BE2C (cell line): ENCODE results near the gene GJB4. TPM values are rescaled to one million over a fixed set of nuclear protein-coding genes. Genes with fewer than 3 reads are reported as not detected.

Experiments used
- DNase-seq: peaks from one replicate; pipeline ENCODE4 v3.0.0-alpha.2; 2020
- H3K27me3 ChIP-seq: fragments of 250-450 bp; sonication (Bioruptor Pico); 2 replicates; pipeline ENCODE4 v1.5.1; 2020; ENCODE audit warnings: mild to moderate bottlenecking
- H3K36me3 ChIP-seq: fragments of 250-450 bp; sonication (Bioruptor Pico); 2 replicates; pipeline ENCODE4 v1.5.1; 2020; ENCODE audit warnings: mild to moderate bottlenecking
- H3K4me1 ChIP-seq: fragments of 250-450 bp; sonication (Bioruptor Pico); 2 replicates; pipeline ENCODE4 v1.5.1; 2020
- H3K4me3 ChIP-seq: 2 replicates; pipeline ENCODE4 v1.5.1; 2011; ENCODE audit warnings: low read depth, low read length
- H3K9me3 ChIP-seq: fragments of 250-450 bp; sonication (Bioruptor Pico); 2 replicates; pipeline ENCODE4 v1.5.1; 2020
- polyA plus RNA-seq: library from polyadenylated mRNA; unstranded; fragments of >200 nt; gene quantifications from one replicate; pipeline ENCODE4 v1.2.1, GENCODE V29; 2012; ENCODE audit warnings: low read depth, missing spikeins; ENCODE audit not compliant: insufficient read length, insufficient read depth
- TF ChIP-seq, protein P1 (sequence below): IDR thresholded peaks from 2 replicates; pipeline ENCODE4 v1.5.1; 2012; ENCODE audit warnings: mild to moderate bottlenecking, low read depth, low read length

Gene GJB4
- 0.15 TPM for polyA plus RNA-seq

DNA sequence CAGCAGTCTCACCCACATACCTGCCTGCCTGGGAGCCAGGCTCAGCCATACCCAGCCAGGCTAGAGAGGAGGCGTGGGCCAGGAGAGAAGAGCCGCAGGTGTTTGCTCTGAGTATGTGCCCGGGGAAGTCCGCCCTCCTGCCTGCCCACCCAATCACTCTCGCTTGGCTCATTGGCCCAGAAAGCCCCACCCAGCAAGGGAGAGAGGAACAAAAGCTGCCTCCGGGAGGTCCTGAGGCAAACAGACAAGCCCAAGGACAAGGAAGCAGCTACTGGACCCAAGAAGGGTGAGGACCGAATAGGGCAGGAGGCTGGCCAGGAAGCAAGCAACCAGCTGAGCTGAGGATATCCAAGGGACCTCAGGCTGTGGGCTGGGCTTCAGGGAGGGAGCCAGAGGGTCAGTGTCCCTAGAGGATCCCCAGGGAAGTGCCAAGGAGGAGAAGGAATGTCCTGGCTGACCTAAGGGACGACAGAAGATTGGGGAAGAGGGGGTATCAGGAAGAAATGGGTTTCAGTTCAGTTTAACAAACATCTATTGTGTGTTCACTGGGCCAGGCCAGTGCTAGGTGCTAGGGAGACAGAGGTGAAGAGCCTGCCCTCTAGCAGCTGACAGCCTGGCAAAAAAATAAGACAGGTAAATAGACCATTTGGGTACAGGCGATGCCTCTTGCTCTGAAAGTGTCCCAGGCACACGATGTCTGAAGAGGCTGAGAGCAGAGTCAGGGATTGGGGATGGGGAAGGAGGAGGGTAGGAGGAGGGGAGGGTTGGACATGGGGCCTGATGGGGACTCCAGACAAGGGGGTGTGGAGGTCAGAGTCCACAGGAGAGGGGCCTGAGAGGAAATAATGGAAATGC is at the start of gene GJB4:
Gene GJB4, plus strand, starts transcription at position 238 of the 855 bp plus-strand sequence. CDS start 1,515 bp downstream, outside the sequence.
- Histone ChIP-seq H3K4me3 (no peak within 1 kb of the TSS), H3K36me3 (no peaks in the 10 kb centered on the region), H3K4me1 (no peaks in the 10 kb centered on the region), H3K27me3 (no peaks in the 10 kb centered on the region), H3K9me3 (no peaks in the 10 kb centered on the region)
- TF ChIP-seq, protein P1, sequence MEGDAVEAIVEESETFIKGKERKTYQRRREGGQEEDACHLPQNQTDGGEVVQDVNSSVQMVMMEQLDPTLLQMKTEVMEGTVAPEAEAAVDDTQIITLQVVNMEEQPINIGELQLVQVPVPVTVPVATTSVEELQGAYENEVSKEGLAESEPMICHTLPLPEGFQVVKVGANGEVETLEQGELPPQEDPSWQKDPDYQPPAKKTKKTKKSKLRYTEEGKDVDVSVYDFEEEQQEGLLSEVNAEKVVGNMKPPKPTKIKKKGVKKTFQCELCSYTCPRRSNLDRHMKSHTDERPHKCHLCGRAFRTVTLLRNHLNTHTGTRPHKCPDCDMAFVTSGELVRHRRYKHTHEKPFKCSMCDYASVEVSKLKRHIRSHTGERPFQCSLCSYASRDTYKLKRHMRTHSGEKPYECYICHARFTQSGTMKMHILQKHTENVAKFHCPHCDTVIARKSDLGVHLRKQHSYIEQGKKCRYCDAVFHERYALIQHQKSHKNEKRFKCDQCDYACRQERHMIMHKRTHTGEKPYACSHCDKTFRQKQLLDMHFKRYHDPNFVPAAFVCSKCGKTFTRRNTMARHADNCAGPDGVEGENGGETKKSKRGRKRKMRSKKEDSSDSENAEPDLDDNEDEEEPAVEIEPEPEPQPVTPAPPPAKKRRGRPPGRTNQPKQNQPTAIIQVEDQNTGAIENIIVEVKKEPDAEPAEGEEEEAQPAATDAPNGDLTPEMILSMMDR = no peak
- DNase-seq = no peak

DNA sequence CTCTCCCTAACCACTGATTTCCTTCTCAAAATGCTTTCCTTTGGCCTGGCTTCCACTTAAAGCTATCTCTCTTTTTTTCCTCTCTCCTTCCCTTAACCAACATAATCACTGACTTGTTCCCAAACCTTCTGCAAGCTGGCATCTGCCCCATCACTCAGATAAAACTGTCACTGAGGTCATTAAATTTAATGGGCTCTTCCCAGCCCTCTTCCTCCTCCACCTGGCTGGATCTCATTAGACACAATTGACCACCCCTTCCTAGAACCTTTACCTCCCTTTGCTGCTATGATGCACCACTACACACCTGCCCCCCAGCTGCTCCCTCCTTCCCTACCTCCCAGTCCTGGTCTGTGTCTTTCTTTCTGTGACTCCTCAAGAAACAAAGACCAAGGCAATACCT is 48.7 kb upstream of the GJB4 start:
- no peaks in the 10 kb centered on the region for H3K9me3 ChIP-seq
- DNase-seq = no peak
- no peaks in the 10 kb centered on the region for H3K36me3 ChIP-seq
- TF ChIP-seq, protein P1 = no peak
- no peaks in the 10 kb centered on the region for H3K27me3 ChIP-seq
- no peak overlapping the region for H3K4me3 ChIP-seq
- no peaks in the 10 kb centered on the region for H3K4me1 ChIP-seq

DNA sequence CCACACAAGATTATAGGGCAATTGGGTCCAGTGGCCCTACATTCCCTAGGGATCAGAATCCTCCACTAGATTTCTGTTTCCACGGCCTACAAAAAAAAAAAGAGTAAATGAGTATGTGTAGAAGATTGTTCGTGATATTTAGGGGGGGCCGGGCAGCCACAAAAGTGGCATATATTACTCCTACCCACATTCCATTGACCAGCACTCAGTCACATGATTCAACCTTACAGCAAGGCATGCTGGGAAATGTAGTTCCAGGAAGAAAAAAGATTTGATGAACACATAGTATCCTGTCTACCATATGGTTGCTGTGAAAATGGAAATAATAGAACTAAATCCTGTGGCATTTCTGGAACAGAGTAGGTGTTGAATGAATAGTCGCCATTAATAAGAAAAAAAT is 48.1 kb upstream of the GJB4 start:
- Histone ChIP-seq H3K9me3 (no peaks in the 10 kb centered on the region), H3K4me3 (no peak overlapping the region), H3K36me3 (no peaks in the 10 kb centered on the region), H3K4me1 (no peaks in the 10 kb centered on the region), H3K27me3 (no peaks in the 10 kb centered on the region)
- TF ChIP-seq, protein P1 = no peak
- DNase-seq = no peak

DNA sequence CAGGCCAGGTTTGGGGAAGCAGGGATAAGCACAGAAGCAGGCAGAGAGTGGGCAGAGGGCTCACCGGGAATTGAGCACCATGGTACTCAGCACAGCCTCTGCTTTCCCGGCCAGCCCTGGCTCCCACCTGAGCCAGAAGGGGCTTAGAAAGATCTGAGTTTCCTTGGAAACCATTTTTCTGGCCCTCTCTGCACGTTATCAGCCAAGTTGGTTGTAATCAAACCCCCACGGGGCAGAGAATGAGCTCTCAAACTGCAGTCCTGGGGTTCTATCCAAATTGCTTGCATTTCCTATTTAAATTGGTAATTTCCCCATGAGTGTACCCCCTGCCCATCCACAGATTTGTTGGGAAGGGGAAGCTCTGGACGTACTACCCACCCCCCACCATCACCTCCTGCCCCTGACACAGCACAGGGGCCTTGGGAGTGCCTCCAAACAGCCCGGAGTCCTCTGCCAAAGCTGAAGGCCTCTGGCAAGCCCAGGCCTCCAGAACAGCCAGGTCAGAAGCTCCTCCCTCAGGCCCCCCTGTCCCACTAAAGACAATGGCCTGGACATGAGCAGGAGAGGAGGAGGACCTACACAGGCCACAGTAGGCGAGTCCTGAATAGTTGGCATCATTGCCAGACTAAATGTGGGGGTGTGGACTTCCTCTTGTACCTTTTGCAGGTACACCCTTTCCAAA is 47.4 kb upstream of the GJB4 start:
- no peak for DNase-seq
- no peaks in the 10 kb centered on the region for H3K27me3 ChIP-seq
- TF ChIP-seq, protein P1 = no peak

DNA sequence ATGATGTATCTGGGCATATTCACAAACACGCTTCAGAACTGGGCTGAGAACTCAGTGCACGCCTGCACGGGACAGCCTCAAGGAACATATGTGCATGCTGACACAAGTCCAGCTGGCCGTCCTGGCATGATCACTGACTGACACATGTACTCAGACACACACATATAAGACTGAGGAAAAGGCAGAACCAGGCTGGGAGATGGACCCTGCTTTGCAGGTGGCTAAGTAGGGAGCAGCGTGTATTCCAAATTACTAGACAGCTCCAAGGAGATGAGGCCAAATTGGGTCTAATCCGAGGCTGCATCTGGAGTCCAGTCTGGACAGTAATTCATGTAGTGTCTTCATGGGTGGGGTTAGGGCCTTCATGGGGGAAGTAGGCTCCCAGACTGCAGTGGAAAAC is 46.1 kb upstream of the GJB4 start:
- TF ChIP-seq, protein P1 = no peak
- H3K36me3 ChIP-seq = no peaks in the 10 kb centered on the region
- H3K27me3 ChIP-seq = no peaks in the 10 kb centered on the region

More for the DNA sequence above, 47.4 kb upstream of the GJB4 start:
- no peak overlapping the region for H3K4me3 ChIP-seq
- no peaks in the 10 kb centered on the region for H3K9me3 ChIP-seq
- no peaks in the 10 kb centered on the region for H3K4me1 ChIP-seq
- no peaks in the 10 kb centered on the region for H3K36me3 ChIP-seq

DNA sequence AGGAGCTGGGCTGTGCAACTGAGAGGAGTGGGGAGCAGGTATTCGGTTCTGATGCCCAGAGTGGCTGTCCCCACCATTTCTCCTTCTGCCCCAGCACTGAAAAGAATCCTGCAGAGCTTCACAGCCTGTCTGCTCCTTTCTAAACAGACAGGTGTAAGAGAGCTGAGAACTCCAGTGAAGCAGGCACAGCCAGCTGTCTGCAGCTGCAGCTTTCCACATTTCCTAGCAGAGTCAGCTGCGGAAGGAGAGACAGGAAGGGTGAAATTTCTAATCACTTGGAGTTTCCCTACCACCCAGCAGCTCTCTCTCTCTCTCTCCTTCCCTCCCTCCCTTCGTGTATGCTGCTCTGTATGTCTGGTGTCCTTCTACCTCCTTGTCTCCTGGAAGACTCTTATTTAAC is 45.2 kb upstream of the GJB4 start:
- H3K9me3 ChIP-seq = no peaks in the 10 kb centered on the region
- no peak overlapping the region for H3K4me3 ChIP-seq
- H3K36me3 ChIP-seq = no peaks in the 10 kb centered on the region
- no peak for DNase-seq
- no peaks in the 10 kb centered on the region for H3K4me1 ChIP-seq
- H3K27me3 ChIP-seq = no peaks in the 10 kb centered on the region
- TF ChIP-seq, protein P1 = no peak

More for the DNA sequence above, 46.1 kb upstream of the GJB4 start:
- H3K9me3 ChIP-seq = no peaks in the 10 kb centered on the region
- DNase-seq = no peak
- no peaks in the 10 kb centered on the region for H3K4me1 ChIP-seq
- no peak overlapping the region for H3K4me3 ChIP-seq
